Activated CD4-positive, CD25-positive, alpha-beta regulatory T cell treated with anti-CD3 and anti-CD28 coated beads, Interleukin-2, amount 50 U/mL, for 72 hours (primary cell): ENCODE results near the gene RELA.
A peak's percentile ranks its signal among the peaks of the same experiment; 100 is the strongest.

Source experiments
- DNase-seq: peaks from one replicate; pipeline ENCODE4 v3.0.0; 2021

The RELA gene

GRCh38 chr11:65629579-65629978, 33.1 kb downstream of the RELA start:
- DNase-seq = no peak

DNA sequence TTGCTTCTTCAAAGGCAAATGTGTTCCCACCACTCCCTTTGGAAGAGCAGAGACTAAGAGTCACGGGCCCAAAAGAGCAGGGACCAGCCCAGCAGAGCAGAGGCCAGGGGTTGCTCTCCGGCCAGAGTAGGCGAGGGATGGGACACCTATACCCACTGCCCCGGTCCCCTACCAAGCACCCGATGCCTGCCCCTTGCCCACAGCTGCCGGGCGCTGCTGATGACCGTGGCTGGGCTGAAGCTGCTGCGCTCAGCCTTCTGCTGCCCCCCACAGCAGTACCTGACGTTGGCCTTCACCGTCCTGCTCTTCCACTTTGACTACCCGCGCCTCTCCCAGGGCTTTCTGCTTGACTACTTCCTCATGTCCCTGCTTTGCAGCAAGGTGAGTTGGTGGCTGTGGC, 35.5 kb downstream of the RELA start:
- DNase-seq = no peak

- DNase-seq = peak; percentile 52
Observed at GRCh38 chr11:65625628-65626342, 36.9 kb downstream of the RELA start.

DNA sequence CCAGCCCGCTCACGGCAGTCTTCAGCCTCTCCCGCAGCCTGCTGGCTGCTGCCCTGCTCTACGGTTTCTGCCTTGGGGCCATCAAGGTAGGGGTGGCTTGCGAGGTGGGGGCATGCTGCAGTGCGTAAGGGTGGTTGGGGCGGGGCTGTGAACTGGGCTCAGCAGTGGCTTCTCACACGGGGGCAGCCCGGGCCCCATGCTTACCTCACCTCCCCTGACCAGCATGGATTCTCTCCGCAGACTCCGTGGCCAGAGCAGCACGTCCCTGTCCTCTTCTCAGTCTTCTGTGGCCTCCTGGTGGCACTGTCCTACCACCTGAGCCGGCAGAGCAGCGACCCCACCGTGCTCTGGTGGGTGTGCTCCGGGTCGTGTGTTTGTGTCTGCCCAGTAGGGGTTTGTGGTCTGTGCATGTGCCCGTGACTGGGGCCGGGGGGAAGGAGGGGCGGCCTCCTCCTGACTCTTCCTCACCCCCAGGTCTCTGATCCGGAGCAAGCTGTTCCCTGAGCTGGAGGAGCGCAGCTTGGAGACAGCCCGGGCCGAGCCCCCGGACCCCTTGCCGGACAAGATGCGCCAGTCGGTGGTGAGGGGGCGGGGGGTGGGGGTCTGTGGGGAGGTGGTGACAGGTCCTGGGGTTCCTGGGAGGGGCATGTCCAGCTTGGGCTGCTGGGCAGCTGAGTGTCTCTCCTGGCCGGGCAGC, 37.6 kb downstream of the RELA start:
- DNase-seq = no peak

DNA sequence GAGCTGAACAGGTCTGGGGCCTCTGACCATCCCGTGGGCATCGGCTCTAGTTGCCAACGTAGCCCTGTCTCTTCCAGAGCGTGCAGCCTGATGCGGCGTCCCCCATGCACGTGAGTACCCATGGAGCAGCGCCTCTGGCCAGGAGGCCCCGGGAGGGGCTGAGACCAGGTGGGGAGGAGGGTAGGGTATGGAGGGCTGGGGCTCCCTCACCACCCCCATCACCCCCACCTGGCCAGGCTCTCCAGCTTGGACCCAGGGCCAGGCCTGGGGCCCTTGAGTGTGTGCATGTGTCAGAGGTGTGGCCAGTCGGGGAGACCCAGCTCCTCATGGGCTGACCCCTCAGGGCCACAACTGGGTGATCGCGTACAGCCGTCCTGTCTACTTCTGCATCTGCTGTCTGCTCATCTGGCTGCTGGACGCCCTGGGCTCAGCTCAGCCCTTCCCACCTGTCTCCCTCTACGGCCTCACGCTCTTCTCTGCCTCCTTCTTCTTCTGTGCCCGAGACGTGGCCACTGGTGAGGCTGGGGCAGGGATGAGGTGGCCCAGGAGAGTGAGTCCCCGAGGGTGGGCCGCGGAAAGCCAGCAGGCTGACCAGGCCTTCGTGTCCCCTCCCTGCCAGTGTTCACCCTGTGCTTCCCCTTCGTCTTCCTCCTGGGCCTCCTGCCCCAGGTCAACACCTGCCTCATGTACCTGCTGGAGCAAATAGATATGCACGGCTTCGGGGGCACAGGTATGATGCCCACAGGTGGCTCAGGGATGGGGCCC, 38.7 kb downstream of the RELA start:
- DNase-seq = no peak

GRCh38 chr11:65623177-65623576, 39.5 kb downstream of the RELA start:
- no peak for DNase-seq

DNA sequence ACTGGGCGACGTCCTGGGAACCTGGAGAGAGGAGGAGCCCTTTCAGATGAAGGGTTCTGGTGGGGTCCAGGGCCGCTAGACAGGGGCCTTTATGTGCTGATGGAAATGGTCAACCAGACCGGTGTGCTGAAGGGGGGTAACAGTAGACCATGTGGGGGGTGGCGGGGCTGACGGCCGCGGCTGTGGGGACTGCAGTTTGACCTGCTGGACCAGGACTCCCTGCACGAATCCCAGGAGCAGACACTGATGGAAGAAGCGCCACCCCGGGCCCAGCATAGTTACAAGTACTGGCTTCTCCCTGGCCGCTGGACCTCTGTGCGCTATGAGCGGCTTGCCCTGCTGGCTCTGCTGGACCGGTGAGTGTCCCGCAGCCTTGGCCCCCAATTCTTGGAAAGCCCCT, 40.7 kb downstream of the RELA start:
- DNase-seq = no peak

DNA sequence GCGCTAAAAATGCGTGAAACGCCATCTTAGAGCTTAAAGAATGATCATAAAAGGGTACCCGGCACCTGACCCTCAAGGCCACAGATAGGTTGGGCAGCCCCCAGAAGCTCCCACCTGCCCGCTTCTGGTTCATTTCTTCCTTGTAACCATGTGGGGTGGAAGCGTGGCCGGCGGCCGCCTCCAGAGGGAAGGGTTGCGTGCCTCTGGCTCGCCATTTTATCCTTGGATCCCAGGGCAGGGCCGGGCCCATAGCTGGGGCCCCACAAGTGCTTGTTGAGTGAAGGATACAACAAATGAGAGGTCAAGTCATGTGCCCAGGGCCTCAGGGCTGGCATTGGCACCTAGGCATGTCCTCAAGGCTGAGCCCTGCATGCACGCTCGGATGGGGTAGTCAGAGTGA, 41.3 kb downstream of the RELA start:
- no peak for DNase-seq

DNA sequence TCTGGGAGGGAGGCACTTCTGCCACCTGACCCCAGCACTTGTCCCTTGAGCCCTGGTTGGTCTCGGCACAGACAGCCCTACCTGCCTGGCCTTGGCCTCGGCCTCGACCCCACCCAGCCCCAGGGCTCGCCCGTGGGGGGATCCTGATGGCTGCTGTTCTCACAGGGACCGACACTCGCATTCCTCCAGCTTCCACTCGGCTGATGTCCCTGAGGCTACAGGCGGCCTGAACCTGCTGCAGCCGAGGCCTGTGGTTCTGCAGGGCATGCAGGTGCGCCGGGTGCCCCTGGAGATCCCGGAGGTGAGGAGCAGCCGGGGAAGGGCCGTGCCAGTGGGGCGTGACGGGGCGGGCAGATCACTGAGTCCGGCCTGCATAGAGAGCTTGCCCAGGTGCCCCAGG, 42.0 kb downstream of the RELA start:
- DNase-seq = no peak

DNA sequence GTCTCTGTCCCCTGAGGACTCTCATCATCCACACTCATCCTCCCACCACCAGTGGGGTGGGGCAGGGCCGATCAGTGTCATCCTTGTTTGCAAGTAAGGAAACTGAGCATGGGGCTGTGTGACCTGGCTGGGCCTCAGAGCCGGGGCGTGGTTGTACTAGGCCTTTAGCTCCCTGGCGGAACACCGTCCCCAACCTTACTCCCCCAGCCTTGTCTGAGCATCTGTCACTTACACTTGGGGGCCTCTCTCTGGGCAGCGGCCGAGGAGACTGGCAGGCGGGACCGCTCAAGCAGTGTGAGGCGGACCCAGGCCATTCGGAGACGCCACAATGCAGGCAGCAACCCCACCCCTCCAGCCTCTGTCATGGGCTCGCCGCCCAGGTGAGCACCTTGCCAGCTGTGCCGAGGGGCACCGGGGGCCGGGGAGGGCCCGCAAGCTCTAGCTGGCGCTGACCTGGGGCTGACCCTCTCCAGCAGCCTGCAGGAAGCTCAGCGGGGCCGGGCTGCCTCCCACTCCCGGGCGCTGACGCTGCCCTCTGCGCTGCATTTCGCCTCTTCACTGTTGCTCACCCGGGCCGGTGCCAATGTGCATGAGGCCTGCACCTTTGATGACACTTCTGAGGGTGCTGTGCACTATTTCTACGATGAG, 43.3 kb downstream of the RELA start:
- no peak for DNase-seq

GRCh38 chr11:65618763-65619162, 44.0 kb downstream of the RELA start:
- DNase-seq = no peak

DNA sequence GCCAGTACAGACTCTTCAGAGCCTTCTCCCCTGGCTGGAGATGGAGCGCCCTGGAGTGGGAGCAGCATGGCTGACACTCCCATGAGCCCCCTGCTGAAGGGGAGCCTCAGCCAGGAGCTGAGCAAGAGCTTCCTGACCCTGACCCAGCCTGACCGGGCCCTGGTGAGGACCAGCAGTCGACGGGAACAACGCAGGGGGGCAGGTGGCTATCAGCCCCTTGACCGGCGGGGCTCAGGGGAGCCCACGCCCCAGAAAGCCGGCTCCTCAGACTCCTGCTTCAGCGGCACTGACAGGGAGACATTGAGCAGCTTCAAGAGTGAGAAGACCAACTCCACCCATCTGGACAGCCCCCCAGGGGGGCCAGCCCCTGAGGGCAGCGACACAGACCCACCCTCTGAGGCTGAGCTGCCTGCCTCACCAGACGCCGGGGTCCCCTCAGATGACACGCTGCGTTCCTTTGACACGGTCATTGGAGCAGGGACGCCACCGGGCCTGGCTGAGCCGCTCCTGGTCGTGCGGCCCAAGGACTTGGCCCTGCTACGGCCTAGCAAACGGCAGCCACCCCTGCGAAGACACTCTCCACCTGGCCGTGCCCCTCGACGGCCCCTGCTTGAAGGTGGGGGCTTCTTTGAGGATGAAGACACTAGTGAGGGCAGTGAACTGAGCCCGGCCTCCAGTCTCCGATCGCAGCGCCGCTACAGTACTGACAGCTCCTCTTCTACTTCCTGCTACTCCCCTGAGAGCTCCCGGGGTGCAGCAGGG, 44.5 kb downstream of the RELA start:
- no peak for DNase-seq

- no peak for DNase-seq
Observed at GRCh38 chr11:65617136-65617850, 45.4 kb downstream of the RELA start.

GRCh38 chr11:65616575-65617001, 46.1 kb downstream of the RELA start:
- no peak for DNase-seq

DNA sequence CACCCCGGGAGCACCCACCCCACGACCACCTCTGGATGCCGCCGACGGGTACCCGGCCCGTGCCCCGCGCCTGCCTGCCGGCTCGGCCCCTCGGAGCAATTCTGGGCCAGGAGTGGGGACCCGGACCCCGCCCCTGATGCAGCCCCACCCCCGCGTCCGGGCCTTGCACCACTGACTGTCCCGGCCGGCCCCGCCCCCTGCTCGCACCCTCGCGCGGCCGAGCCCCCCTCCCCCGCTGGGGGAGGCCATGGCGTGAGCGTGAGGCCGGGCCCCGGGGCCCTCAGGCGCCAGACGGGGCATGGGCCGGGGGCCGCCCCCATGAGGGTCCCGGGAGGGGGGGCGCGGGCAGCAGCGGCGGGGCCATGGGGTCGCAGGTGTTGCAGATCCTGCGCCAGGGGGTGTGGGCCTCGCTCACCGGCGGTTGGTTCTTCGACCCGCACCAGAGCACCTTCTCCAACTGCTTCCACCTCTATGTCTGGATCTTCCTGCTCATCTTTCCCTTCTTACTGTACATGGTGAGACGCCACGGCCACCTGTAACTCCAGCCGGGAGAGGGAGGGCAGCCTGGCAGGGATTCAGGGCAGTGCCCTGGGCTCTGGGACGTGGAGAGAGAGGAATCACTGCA, 46.7 kb downstream of the RELA start:
- no peak for DNase-seq

DNA sequence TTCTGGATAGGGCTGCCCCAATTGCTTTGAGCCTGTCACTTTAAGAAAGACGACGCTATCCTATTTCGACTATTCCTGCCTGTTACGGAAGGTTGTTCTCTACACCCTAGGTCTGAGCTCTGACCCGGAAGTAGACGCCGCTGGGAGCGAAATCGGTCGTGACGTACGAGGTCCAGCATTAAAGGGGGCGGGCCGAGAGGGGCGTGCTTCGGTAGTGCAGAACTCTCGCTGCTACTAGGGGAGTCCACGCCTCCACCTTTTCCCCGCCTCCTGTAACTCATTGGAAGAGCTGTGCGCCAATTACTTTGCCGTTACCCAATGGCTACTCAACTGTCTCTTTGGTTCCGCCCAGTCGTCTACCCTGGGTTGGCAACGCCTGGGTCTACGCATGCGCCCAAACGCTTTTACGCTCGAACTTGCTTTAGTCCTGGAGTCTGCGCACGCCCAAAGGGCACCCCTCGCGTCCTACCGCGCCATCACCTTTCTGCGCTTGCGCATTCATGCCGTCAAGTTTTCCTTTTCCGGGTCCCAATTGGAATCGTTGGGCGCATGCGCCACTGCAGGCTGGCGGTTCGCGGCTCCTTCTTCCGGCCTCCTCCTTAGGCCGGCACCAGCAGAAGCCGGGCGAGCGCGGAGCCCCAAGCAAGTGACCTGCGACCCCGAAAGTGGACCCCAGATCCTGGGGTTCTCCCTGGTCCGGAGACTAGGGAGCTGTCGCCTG, 47.3 kb downstream of the RELA start, which contains the start of gene PCNX3:
Gene PCNX3 (plus strand): TSS at position 548 of the 721 bp plus-strand sequence. CDS start 536 bp downstream, outside the sequence.
- DNase-seq = peak; percentile 99

GRCh38 chr11:65613091-65613928, 49.4 kb downstream of the RELA start:
- DNase-seq = no peak

DNA sequence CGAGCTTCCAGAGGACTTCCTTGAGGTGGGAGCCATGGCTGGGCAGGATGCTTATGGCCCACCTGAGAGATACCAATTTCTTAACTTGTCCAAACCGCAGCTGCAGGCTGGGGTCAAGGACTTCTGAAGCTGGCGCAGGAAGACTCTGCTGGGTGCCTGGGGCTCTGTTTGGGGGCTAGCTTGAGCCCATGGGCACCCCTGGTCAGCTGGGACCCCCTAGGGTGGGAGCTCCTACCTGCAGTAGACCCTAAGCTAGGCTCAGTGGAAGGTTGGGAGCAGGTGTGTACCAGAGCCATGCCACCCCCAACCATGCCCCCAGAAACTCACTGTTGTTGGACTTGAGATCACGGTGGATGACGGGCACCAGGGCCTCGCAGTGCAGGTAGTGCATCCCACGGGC, 50.0 kb downstream of the RELA start:
- no peak for DNase-seq

DNA sequence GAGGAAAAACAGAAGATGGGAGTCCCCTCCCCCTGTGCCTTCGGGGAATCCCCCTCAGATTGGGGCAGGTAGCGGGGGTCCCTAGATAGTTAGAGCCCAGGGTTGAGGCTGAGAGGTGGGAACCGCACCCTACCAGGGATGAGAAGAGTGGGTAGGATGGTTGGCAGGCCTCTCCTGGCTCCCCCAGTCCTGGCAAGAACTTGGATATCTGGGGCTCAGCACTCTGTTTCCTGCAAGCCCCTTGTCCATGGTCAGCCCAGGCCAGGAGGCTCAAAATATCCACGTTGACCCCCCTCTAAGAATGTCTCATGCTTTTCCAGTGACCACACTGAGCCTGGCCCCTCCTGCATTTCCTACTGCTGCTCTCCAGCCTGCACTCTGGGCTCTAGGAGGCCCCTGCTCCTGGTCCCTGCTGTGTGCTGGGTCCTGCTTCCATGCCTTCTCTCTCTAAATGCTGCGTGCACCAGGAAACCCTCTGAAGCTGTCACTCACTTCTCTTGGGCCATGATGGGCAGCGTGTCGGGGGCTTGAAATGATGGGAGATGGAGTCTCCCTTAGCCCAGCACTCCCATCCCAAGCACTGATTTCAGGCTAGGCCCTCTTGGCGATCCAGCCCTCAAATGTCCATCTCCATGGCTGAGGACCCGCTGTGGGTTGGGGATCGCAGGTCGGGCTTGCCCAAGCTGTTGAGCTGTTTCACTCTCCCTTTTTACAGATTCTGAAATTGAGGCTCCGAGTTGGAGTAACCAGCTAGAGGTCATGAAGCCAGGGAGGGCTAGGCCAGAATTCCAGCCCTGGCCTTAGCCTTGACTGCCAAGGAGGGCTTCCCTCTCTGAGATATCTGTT, 50.7 kb downstream of the RELA start:
- DNase-seq = no peak
